GM18507 (cell line): ENCODE results near the gene WDTC1.
A peak's percentile ranks its signal among the peaks of the same experiment; 100 is the strongest.
"Not testable (repeated sequence)": the region's sequence is repeated elsewhere in the genome, so short reads cannot be mapped to it uniquely, and the experiment has no call there.

ENCODE experiments used
- DNase-seq: peaks from one replicate; pipeline ENCODE4 v3.0.0; 2011; ENCODE audit warnings: low read depth; ENCODE audit not compliant: insufficient read length; ENCODE audit errors: extremely low spot score
- FAIRE-seq: peaks from 2 replicates; lab custom pipeline; 2011; peaks lifted over from hg19 to GRCh38; lab: Jason Lieb, UNC

WDTC1 gene, protein sequence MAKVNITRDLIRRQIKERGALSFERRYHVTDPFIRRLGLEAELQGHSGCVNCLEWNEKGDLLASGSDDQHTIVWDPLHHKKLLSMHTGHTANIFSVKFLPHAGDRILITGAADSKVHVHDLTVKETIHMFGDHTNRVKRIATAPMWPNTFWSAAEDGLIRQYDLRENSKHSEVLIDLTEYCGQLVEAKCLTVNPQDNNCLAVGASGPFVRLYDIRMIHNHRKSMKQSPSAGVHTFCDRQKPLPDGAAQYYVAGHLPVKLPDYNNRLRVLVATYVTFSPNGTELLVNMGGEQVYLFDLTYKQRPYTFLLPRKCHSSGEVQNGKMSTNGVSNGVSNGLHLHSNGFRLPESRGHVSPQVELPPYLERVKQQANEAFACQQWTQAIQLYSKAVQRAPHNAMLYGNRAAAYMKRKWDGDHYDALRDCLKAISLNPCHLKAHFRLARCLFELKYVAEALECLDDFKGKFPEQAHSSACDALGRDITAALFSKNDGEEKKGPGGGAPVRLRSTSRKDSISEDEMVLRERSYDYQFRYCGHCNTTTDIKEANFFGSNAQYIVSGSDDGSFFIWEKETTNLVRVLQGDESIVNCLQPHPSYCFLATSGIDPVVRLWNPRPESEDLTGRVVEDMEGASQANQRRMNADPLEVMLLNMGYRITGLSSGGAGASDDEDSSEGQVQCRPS

DNA sequence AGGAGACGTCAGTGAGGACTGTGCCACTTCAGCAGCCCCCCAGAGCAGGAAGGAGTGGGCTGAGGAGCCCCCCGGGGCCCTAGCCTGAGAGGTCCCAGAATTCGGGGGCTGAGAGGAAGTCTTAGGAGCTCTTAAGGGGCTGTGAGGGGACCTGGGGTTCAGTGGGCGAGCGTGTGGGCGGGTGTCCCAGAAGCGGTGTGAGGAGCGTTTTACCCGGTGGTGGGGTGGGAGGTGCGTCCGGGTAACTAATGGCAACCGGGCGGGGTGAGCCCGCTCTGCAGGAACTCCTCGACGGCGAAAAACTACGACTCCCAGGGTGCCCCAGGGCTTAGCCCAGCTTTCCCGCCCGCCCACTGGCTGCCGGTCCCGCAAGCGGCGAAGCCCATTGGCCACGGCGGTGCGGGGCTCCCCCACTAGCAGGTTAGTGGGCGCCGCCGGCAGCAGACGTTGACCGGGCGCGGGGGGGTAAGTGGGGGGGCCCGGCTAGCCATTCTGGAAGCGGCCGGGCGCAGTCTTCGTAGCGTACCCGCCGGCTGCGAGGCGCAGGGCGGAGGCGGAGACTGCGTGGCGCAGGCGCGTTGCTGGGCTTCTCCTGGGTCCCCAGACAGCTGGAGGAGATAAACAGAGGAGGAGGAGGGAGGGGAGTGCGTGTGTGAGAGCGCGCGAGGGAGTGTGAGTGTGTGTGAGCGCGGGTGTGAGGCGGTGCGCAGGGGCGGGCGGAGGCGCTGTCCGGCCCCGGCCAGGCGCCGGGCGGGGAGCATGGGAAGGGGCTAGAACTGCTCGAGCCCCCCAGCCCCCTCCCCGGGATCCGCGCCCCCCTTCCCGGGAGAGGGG is at the start of gene WDTC1:
WDTC1 (plus strand) TSS at position 584 of the 834 bp plus-strand sequence. CDS start 26,423 bp downstream, outside the sequence.
- peak; percentile 94 for DNase-seq

DNA sequence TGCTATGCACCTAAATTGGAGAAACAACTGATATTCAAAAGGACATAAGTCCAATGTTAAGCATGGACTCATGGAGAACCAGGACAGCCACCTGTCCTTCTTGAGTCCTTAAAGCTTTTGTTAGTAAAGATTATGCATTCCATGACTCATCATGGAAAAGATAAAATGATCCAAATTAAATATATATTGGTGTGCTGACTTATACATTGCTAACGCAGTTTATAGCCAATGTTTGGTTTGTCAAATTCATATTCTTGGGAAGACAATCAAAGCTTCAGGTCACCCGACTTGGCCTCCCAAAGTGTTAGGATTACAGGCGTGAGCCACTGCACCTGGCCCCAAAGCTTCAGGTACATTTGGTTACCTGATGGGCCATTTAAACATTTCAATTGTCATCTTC is 49.8 kb upstream of the WDTC1 start:
- DNase-seq, FAIRE-seq: not testable (repeated sequence)

More for the DNA sequence above, at the start of gene WDTC1:
- peak; percentile 96 for FAIRE-seq

DNA sequence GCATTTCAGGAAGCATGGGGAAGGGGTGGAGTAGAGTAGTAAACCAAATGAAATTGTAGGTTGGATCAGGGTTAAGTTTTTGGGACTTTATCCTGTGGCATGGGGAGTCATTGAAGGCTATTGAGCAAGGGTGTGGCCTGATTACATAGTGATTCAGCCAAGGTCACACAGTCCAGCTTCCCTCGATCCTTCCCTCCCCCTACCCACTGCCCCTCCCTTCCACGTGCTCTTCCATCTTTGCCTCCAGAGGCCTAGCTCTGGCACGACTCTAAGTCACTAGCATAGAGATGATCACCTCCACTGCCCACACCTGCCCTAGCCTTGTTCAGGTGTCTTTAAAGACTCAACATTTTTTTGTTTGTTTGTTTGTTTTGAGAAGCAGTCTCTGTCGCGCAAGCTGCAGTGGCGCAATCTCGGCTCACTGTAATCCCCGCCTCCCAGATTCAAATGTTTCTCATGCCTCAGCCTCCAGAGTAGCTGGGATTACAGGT is 42.3 kb upstream of the WDTC1 start:
- FAIRE-seq (no peak), DNase-seq (no peak)

DNA sequence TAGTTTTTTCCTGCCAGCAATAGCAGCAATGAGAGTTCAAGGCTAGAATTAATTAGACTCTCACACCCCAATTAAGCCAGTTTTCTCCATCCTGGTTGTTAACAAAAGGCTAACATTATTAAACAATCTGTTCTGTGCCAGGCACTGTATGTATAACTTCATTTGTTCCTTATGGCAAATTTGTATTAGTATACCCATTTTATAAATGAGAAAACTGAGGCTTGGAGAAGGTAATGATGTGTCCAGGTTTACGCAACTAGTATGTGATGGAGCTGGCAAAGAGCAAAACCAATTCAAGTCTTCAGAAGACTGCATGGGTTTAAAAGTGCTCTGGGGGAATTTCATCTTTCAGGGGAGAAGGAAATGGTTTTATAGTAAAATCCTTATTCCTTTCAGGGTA is 41.2 kb upstream of the WDTC1 start:
- FAIRE-seq (no peak), DNase-seq (no peak)

DNA sequence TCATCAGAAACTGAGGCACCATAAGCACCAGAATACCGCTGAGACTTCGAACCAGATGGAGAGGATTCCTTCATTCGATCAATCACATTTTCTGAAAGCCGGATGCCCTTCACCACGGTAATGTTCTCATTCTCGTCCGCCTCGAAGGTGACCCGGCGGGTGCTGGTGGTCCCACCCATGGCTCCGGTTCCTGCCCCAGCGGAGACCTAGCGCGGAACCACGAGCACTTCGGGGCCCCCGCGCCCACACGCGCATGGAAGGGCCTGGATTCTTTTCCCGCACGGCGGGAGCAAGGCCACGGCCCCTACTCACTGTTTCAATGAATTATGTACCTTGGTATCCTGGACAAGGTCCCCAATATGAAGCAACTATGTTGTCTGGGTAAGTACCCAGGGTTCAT is 33.1 kb upstream of the WDTC1 start:
- DNase-seq (no peak), FAIRE-seq (no peak)

DNA sequence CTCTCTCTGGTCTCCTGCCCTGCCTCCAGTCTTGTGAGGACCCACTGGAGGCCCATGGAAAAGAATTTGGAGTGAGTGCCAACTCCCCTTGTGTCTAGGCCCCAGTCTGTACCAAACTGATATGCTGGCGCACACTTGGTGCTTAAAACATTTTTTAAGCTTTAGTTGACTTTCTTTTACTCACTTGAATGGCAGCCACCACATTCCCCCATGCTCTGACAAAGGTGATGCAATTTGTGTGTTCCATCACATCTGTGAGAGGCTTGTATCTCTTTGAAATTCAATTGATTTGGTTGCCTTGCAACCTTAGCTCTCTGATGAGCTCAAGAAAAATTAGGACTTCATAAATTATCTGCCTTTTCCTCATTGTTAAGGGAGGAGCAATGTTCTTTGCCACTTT is 30.5 kb upstream of the WDTC1 start:
- no peak for FAIRE-seq
- no peak for DNase-seq

DNA sequence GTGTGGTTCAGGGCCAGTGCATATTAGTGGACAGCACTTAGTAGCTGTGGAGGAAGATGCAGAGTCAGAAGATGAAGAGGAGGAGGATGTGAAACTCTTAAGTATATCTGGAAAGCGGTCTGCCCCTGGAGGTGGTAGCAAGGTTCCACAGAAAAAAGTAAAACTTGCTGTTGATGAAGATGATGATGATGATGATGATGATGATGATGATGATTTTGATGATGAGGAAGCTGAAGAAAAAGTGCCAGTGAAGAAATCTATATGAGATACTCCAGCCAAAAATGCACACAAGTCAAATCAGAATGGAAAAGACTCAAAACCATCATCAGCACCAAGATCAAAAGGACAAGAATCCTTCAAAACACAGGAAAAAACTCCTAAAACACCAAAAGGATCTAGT is 27.2 kb upstream of the WDTC1 start:
- not testable (repeated sequence) for FAIRE-seq, DNase-seq

DNA sequence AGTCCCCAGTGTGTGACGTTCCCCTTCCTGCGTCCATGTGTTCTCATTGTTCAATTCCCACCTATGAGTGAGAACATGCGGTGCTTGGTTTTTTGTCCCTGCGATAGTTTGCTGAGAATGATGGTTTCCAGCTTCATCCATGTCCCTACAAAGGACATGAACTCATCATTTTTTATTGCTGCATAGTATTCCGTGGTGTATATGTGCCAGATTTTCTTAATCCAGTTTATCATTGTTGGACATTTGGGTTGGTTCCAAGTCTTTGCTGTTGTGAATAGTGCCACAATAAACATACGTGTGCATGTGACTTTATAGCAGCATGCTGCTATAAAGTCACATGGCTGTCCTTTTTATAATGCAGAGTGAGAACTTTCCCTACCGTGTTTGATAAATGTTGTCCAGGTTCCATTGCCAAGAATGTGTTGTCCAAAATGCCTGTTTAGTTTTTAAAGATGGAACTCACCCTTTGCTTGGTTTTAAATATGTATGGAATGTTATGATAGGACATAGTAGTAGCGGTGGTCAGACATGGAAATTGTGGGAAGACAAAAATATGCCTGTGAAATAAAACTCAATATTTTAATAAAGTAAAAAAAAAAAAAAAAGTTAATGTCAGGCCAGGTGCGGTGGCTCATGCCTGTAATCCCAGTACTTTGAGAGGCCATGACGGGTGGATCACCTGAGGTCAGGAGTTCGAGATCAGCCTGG is 26.1 kb upstream of the WDTC1 start:
- not testable (repeated sequence) for FAIRE-seq, DNase-seq

DNA sequence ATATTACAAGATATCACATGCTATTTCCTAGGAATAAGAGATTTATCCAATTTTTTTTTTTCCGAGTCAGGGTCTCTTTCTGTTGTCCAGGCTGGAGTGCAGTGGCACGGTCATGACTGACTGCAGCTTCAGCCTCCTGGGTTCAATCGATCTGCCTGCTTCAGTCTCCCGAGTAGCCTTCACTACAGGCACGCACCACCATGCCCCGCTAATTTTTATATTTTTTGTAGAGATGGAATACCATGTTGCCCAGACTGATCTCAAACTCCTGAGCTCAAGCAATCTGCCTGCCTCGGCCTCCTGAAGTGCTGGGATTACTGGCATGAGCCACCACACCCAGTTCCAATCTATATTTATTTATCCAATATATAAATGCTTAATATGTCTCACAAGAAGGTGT is 18.0 kb upstream of the WDTC1 start:
- FAIRE-seq (no peak), DNase-seq (no peak)

DNA sequence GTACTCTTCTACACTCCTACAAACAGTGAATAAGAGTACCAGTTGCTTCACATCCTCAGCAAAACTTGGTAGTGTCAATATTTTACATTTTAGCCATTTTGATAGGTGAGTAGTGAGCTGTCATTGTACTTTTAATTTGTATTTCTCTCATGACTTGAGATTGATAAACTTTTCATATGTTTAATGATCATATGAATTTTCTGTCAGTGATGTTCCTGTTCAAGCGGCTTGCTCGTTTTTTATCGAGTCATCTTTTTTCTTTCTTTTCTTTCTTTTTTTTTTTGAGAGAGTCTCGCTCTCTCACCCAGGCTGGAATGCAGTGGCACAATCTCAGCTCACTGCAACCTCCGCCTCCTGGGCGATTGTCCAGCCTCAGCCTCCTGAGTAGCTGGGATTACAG is 17.0 kb upstream of the WDTC1 start:
- DNase-seq = no peak
- no peak for FAIRE-seq

DNA sequence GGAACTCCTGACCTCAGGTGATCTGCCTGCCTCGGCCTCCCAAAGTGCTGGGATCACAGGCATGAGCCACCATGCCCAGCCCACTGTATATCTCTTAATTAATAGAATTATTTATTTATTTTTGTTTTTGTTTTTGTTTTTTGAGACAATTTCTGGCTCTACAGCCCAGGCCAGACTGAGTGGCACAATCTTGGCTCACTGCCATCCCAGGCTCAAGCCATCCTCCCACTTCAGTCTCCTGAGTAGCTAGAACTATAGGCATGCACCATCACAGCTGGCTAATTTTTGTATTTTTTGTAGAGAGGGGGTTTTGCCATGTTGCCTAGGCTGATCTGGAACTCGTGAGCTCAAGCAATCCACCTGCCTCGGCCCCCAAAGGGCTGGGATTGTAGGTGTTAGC is 15.7 kb upstream of the WDTC1 start:
- DNase-seq = no peak
- FAIRE-seq = no peak

DNA sequence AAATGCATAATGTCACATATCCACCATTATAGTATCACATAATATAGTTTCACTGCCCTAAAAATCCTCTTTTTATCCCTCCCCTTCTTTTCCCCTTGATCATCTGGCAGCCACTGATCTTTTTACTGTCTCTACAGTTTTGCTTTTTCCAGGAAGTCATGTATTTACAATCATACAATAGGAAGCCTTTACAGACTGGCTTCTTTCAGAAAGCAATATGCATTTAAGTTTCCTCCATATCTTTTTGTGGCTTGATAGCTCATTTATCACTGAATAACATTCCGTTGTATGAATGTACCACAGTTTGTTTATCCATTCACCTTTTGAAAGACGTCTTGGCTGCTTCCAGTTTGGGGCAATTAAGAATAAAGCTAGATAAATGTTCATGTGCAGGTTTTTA is 14.3 kb upstream of the WDTC1 start:
- no peak for FAIRE-seq
- DNase-seq = no peak

DNA sequence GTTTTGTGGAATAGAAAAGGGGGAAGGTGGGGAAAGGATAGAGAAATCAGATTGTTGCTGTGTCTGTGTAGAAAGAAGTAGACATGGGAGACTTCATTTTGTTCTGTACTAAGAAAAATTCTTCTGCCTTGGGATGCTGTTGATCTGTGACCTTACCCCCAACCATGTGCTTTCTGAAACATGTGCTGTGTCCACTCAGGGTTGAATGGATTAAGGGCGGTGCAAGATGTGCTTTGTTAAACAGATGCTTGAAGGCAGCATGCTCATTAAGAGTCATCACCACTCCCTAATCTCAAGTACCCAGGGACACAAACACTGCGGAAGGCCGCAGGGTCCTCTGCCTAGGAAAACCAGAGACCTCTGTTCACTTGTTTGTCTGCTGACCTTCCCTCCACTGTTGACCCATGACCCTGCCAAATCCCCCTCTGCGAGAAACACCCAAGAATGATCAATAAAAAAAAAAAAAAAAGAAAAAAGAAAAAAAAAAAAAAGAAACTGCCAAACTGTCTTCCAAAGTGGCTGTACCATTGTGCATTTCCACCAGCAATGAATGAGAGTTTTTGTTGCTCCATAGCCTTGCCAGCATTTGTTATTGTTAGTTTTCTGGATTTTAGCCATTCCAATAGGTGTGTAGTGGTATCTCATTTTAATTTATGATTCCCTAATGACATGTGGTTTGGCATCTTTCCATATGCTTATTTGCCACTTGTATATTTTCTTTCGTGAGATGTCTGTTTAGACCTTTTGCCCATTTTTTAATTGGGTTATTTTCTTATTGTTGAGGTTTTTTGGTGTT is 13.5 kb upstream of the WDTC1 start:
- FAIRE-seq, DNase-seq: not testable (repeated sequence)

DNA sequence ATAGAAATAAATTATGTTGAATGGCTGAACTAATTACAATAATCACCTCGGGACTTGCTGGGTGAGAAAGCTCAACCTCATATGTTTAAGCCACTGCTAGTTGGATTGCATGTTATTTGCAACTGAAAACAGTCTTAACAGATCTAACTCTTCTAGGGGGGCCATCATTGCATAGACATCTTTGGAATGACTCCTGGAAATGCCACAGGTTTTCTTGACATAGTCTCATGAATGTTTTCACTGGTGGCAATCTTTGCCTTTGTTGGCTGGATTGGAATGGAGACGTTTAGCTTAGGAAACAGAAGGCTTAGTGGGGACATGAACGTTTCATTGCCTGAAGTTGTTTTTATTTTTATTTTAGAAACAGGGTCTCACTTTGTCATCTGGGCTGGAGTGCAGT is 8.8 kb upstream of the WDTC1 start:
- FAIRE-seq = no peak
- DNase-seq = no peak

DNA sequence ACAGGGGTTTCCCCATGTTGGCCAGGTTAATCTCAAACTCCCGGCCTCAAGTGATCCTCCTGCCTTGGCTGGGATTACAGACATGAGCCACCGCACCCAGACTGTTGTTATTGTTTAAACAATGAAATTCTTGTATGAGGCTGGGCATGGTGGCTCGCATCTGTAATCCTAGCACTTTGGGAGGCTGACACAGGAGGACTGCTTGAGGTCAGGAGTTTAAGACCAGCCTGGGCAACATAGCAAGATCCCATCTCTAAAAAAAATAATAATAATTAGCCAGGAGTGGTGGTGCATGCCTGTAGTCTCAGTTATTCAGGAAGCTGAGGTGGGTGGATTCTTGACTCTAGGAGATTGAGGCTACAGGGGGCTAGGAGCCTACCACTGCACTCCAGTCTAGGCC is 6.7 kb upstream of the WDTC1 start:
- no peak for FAIRE-seq
- no peak for DNase-seq

DNA sequence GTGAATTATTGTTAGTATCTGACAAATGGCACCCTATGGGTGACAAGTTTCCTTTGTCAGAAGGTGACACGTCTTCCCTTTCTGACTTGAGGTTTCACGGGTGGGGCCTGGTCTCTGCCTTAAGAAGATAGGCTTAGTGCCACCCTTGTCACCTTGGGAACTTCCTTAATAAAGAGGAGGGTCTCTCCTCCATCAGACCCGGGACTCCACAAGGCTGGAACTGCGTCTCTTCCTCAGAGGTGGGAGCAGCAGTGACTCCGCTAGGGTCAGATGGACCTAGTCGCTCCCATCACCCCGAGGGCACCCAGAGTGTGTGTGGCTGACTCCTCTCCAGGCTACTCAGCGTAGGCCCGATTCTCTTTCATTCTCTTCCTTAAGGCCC is 774 bp upstream of the WDTC1 start:
- no peak for FAIRE-seq

DNA sequence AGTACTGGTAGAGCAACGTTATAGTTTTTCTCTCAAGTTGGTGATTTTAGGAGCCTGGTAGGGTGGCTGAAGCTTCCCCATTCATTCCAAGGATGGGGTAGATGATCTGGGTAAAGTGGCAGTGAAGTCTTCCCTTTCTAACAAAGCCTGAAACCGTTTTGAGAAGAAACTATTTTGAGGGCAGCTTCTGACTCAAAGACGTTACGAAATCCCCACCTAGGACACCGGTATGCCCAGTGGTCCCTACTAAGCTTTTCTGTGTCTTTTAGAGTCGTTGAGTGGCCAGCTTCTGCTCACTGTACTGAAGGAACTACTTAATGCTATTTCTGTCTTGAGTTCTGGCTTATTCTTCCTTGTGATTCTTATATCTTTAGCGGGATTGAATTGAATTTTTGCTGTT is 1.4 kb downstream of the WDTC1 start:
- FAIRE-seq (no peak), DNase-seq (no peak)

More for the DNA sequence above, 774 bp upstream of the WDTC1 start:
- DNase-seq = no peak

DNA sequence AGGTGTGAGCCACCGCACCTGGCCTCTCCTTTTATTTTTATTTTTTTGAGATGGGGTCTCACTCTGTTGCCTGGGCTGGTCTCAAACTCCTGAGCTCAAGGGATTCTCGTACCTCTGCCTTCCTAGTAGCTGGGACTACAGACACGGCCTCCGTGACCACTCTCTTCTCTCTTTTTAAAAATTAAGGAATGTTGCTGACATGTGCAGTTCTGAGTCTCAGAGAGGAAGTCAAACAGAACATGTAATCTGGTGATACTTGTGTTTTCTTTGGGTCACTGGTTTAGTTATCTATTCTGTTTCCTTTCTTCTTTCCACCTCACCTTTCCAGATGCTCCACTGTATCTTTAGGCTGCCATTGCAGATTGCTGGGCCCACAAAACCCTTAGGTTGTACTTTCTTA is 2.7 kb downstream of the WDTC1 start:
- FAIRE-seq (no peak), DNase-seq (no peak)

DNA sequence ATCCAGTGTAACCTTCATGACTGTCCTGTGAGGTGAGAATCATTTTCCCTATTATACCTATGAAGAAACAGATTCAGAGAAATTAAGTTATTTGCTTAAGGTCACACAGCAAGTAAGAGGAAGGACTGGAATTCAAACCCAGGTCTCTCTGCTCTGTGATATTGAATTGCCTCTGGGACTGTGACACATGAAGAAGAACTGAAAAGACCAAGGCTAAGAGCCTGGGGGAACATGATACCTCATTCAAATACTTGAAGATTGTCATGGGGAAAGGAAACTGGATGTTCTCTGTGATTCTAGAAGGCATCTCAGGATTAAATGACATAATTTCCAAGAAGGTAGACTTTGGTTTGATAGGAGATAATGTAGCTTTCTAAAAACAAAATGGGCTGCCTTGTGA is 3.6 kb downstream of the WDTC1 start:
- FAIRE-seq = no peak
- no peak for DNase-seq
